ENCODE data around the gene MINK1.
A peak's percentile ranks its signal among the peaks of the same experiment; 100 is the strongest.

Gene MINK1

DNA sequence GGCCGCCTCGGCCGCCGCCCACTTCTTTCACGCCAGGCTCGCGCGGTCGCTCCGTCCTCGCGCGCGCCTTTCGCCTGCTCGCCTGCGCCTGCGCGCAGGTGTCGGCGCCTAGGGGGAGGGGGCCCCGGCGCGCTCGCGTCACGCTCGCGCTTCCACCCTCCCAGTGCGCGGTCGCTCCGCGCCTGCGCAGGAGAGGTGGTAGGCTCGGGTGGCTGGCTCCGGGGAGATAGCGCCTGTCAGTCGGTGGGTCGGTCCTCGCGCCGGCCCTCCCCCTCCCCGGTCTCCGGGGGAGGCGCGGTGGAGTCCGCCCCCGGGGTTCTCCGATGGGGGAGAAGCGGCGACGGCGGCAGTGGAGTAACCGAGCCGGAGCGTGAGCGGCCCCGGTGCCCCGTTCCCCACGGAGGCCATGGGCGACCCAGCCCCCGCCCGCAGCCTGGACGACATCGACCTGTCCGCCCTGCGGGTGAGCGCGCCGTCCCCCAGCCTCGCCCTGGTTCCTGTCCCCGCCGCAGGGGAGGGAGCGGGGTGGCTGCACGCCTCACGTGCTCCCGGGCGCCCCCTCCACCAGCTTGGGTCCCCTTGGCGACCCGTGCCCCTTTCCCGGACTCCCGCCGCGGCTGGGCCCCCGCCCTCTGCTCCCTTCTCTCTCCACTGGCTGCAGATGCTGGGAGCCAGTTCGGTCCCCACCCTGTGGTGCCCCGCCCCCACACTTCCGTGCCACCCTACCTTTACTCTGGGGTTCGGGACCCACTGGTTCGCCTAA, at the start of gene MINK1:
Gene MINK1, plus strand, starts transcription at position 163 of the 763 bp plus-strand sequence. Its CDS starts 244 bp downstream, at position 407.
- DNase-seq: peak; percentile 70 to 85 (median 75)

DNA sequence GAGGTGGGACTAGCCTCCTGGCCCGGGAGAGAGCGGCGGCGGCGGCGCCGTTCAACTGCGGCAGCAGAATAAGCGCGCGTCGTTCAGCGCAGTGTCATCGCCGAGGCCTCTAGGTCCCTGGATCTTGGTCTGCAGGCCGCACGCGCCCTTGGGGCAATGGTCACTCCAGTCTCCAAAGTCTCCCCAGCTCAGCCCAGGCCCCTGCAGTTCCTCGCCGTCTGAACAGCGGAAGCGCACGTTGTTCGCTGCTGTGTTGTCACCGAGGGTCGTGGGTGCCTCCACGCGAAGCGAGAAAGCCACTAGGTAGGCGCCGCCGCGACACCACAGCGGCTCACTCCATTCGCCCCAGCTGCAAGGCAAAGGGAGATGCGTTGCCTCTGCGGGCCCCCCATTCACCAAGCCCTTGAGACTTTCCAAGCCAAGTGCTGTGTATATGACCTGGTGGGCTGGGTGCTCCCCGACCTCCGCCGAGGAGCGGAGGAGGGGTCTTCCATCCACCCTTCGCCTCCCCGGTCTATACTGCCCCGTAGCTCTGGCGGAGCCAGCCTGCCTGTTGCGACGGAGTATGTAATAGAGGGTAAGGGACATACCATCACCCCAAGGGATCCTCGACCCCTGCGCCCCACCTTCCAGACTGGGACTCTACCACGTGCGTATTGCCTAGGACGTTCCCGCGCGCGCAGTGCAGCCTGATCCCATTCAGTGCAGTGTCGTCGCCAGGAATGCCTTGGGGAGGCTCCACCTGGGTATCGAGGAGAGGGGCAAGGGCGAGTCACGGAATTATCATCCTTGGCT, 47.6 kb upstream of the MINK1 start:
- DNase-seq: no peak

- DNase-seq: no peak
Measured at GRCh38 chr17:4786106-4786511, 47.0 kb upstream of the MINK1 start, which contains the start of gene VMO1. VMO1 (minus strand) TSS chr17:4786364; CDS start chr17:4786352, 12 bp downstream.

- DNase-seq: no peak
Measured at GRCh38 chr17:4786516-4786915, 46.6 kb upstream of the MINK1 start.

DNA sequence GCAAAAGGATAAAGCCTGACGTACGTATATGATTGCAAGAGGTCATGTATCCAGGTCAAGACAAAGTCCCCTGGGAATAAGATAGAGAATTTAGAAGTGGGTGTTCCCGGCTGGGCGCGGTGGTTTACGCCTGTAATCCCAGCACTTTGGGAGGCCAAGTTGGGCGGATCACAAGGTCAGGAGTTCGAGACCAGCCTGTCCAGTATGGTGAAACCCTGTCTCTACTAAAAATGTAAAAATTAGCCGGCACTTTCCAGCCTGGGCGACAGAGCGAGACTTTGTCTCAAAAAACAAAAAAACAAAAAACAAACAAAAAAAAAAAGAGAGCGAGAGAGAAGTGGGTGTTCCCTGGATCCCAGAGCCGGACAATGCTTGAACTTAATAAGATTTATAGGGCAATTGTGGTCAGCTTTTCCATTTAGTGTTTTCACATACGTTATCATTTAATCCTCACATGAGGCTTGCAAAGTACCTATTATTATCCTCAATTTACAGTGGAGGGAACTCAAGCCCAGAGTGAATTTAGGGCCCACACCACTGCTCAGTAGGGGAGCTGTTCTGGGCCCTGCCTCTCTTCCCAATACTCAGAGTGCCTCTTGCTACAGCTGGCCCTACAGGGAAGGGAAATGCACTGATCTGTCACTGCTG, 44.9 kb upstream of the MINK1 start:
- no peak for DNase-seq

DNA sequence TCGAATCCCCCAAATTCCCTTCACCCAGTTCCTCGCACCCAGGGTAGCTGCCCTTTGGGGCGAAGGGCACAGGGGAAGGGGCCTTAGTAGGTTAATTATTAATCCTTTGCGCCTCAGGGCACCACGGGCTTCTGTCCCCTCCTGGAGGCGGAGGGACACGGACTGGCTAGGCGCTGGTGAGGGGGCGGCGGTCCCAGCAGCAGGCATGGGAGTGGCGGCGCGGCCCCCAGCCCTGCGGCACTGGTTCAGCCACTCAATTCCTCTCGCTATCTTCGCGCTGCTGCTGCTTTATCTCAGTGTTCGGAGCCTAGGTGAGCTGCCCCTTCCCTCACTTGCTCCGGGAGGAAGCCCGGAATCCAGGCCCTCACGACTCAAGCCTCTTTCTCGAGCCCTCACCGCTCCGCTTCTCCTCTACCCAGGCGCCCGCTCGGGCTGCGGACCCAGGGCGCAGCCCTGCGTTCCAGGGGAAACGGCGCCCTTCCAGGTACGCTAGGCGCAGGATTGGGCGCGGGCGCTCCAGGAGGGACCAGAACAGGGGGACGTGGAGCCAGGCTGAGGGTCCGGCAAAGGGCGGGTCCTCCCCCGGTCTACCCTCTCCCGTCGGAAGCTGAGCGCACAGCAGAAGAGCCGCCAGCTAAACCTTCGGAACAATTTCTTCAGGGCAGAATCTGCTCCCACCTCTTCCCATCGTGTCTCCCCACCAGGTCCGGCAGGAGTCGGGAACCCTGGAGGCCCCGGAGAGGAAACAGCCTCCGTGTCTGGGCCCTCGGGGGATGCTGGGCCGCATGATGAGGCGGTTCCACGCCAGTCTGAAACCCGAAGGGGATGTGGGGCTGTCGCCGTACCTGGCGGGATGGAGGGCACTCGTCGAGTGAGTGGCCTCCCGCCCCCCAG, 44.1 kb upstream of the MINK1 start, which contains the start of gene GLTPD2:
Gene GLTPD2, plus strand, starts transcription at position 158 of the 894 bp plus-strand sequence. Its CDS starts 48 bp downstream, at position 206.
- no peak for DNase-seq

- no peak for DNase-seq
Measured at GRCh38 chr17:4789701-4789950, 43.5 kb upstream of the MINK1 start.

- DNase-seq: peak; percentile 55 to 72 (median 61)
Measured at GRCh38 chr17:4789951-4790704, 43.0 kb upstream of the MINK1 start.

DNA sequence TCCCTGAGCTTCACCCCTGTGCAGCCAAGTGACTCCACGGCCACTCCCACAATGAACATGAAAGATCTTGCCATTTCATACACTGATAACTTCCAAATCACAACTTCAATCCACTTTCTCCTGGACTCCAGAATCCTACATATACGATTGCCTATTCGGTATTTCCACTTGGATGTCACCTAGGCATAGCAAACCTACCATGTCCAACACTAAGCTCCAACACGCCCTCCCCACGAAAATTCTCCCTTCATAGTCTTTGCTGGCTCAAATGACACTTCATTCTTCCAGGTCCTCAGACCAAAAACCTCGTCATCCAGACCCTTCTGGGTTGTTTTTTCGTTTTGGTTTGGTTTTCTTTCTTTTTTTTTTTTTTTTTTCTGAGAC, 42.4 kb upstream of the MINK1 start:
- no peak for DNase-seq

DNA sequence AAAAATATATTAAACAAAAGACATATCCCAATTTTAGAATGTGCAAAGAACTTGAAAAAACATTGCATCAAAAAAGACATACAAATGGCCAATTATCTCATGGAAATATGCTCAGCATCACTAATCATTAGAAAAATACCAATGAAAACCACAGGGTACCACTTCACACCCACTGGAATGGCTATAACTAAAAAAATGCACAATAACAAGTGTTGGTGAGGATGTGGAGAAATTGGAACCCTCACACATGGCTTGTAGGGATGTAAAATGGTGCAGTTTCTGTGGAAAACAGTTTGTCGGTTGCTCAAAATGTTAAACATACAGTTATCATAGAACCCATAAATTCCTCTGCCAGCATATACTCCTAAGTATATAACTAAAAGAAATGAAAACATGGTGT, 38.0 kb upstream of the MINK1 start:
- DNase-seq: no peak

DNA sequence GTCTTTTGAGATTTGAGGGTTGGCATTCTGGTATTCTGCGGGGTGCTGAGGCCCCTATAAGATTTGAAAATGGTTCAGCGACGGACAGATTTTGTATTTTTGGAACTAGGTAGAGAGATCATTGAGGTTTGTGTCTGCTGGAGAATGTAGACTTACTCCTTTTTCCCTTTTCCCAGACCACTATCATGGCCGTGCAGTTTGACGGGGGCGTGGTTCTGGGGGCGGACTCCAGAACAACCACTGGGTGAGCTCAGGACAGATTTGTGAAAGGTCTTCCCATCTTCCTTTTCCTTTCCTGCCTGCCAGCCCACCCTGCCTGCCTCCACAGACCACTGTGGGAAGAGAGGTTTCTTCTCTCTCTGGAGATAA, 36.6 kb upstream of the MINK1 start:
- DNase-seq: peak in 1 of 4 experiments; percentile 14

- DNase-seq: no peak
Measured at GRCh38 chr17:4800462-4801196, 32.5 kb upstream of the MINK1 start.

DNA sequence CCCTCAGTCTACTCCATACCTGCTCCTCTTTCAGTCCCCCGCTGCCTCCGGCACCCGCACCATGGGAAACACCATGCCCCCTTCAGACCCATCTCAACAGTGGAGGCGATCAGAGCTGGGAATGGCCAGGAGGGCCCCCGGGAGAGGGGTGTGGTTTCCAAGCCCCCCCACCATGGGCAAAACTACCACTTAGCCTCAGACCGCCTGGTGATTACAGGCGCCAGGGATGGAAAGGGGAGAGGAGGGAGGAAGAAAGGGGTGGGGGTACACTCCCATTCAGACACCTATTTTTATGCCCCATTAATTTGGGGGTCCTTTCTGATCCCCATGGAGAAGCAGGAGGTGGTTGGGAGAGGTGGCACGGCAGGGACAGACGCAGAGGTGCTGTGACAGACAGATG, 30.9 kb upstream of the MINK1 start, which contains the start of gene C17orf114:
Gene C17orf114, minus strand, starts transcription at position 101 of the 400 bp plus-strand sequence.
- no peak for DNase-seq

DNA sequence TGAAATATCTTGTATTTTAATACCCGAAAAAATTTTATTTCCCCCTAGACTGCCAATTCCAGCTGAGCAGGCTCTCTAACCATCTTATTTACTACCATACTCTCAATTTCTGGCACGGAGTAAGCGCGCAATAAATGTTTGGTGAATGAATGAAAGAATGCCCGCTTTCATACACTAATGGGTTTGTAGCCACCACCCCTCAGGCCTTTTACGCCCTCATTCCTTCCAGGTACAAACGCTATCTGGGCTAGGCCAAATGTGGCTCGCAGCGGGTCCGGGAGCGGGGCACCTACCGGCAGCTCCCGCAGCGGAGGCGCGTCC, 26.7 kb upstream of the MINK1 start:
- no peak for DNase-seq

DNA sequence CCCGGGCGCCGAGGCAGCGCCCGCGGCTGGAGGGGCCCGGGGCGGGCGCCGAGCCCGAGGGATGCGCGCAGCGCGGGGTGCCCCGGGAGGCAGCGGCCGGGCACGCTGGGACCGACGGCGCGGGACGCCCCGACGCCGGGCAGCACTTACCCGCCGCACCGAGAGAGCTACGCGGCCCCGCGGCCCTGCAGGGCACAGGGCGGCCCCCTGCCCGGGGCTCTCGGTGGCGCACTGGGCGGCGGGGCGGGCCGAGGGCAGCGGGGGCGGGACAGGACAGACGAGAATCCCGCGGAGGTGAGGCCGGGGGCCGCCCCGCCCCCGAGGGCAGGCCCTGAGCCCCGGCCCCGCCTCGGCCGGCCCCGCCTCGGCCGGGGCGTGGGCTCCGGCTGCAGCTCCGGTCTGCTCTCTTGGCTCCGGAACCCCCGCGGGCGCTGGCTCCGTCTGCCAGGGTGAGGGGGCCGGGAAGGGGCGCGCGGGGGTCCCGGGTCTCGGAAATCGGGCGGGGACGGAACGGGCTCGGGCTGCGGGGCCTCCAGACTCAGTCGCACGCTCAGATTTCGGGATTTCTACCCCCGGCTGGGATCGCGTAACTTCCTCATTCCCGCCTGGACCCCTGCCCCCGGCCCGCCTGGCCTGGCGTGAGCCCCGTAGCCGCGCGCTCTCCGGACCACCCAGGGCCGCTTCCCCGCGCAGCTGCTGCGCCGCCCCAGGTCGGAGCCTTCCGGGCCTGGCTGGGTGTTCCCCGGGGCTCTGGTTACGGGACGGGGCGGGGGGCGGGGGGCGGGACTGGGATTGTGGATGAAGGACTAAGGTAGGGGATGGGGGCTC, 26.1 kb upstream of the MINK1 start, which contains the start of gene PLD2:
Gene PLD2, plus strand, starts transcription at position 376 of the 828 bp plus-strand sequence. CDS start 621 bp downstream, outside the sequence.
- DNase-seq: peak; percentile 67 to 76 (median 74)

DNA sequence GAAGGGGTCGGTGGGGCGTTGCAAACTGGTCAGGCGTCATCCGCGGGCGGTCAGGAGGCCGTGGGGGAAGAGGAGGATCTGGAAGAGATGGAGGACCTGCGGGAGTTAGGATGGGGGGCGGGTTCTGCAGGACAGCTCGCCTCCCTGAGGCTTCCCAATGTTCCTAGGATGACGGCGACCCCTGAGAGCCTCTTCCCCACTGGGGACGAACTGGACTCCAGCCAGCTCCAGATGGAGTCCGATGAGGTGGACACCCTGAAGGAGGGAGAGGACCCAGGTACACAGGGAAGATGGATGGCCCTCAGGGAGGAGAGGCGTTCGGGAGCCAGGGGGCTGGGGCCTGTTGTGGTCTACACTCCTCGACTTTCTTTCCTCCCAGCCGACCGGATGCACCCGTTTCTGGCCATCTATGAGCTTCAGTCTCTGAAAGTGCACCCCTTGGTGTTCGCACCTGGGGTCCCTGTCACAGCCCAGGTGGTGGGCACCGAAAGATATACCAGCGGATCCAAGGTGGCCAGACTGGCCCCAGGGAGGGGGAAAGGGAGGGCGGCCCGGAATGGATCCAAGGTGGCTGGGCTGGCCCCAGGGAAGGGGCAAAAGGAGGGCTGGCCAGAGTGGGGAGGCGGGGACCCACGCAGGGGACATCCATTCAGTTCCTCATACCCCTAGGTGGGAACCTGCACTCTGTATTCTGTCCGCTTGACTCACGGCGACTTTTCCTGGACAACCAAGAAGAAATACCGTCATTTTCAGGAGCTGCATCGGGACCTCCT, 25.3 kb upstream of the MINK1 start:
- no peak for DNase-seq

GRCh38 chr17:4808378-4808767, 24.8 kb upstream of the MINK1 start:
- DNase-seq: no peak

GRCh38 chr17:4810696-4811290, 22.3 kb upstream of the MINK1 start:
- no peak for DNase-seq

DNA sequence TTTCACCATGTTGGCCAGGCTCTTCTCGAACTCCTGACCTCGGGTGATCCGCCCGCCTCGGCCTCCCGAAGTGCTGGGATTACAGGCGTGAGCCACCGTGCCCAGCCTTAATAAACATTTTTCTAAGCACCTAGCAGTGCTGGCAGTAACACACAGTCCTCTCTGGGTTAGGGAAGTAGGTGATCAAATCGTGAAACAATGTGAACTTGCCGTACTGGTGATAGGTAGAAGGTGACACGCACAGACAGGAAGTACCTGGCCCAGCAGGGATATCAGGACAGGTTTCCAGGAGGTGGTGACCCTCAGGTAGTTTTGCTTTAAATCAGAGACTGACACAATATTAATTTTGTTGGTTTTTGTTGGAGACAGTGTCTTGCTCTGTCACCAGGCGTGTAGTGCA, 21.7 kb upstream of the MINK1 start:
- DNase-seq: no peak
